Islet of Langerhans (tissue), 1 donor: ENCODE results near the gene MLC1.

Source experiments
- FAIRE-seq: peaks from one replicate; lab custom pipeline; 2011; peaks lifted over from hg19 to GRCh38; lab: Jason Lieb, UNC

The MLC1 gene

DNA sequence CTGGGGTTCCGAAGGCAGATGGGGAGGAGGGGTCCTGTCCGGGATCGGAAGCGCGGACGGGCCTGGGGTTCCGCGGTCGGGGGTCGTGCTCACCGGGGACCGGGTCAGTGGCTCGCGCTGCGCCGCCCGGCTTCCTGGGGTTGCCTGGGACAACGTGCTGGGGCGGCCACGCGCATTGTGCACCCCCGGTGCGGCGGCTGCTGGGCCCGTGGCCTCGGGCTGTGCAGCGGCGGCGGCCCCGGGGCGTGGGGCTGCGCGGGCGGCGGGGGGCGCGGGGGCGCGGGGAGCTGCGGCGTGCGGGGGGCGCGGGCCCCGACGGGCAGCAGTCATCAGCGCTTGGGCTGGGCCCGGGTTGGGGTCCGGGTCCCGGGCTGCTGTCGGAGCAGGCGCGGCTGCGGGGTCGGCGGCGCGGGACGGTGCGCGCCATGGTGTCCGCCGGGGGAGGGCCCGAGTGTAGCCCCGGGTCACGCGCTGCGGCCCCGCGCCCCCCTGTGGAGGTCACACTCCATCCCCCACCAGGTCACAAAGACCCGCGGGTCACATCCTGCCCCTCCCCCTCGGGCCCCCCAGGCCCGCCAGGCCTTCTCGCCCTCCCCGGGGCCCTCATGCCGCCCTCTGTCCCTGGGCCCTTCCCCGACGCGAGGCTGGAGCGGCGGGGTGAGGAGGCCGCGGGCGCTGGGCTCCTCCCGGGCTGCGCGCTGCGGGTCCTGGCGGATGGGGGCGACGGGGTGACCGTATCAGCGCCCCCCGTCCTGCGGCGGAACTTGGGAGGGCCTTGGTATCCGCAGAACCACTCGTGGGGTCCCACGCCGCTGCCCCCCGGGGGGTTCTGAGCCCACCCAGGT is 26.9 kb downstream of the MLC1 start, which contains the start of gene TTLL8:
Gene TTLL8, minus strand, starts transcription at position 238 of the 845 bp plus-strand sequence.
- FAIRE-seq = no peak

GRCh38 chr22:50057278-50058060 is 27.8 kb downstream of the MLC1 start:
- no peak for FAIRE-seq

- no peak for FAIRE-seq
Measured at GRCh38 chr22:50056214-50056972, 28.8 kb downstream of the MLC1 start.

DNA sequence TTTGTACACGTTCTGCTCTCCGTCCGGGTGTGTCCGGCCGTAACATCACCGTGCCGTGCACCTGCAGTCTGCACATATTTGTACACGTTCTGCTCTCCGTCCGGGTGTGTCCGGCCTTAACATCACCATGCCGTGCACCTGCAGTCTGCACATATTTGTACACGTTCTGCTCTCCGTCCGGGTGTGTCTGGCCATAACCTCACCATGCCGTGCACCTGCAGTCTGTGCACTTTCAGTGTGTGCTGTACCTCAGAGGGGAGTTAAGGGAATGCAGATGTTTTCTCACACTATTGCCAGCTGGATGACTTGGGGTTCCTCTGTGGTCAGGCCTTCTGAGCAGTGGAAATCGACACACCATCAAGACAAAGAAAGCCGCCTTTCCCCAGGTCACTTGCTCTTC is 31.4 kb downstream of the MLC1 start:
- FAIRE-seq = no peak

DNA sequence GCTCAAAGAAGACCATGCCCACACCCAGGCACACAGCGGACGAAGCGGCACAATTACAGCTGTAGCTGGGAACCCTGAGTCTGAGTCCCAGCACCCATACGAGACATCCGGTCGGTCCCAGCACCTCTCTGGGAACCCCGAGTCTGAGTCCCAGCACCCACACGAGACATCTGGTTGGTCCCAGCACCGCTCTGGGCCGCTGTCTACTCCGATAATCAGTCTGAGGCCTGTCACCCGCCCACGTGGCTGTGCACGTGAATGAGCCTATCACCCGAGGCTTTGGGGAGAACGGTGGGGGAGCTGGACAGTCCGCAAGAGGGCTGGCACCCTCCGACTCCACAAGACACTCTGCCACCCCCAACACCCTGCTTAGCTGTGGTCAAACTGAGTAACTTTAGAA is 33.3 kb downstream of the MLC1 start:
- FAIRE-seq = no peak

DNA sequence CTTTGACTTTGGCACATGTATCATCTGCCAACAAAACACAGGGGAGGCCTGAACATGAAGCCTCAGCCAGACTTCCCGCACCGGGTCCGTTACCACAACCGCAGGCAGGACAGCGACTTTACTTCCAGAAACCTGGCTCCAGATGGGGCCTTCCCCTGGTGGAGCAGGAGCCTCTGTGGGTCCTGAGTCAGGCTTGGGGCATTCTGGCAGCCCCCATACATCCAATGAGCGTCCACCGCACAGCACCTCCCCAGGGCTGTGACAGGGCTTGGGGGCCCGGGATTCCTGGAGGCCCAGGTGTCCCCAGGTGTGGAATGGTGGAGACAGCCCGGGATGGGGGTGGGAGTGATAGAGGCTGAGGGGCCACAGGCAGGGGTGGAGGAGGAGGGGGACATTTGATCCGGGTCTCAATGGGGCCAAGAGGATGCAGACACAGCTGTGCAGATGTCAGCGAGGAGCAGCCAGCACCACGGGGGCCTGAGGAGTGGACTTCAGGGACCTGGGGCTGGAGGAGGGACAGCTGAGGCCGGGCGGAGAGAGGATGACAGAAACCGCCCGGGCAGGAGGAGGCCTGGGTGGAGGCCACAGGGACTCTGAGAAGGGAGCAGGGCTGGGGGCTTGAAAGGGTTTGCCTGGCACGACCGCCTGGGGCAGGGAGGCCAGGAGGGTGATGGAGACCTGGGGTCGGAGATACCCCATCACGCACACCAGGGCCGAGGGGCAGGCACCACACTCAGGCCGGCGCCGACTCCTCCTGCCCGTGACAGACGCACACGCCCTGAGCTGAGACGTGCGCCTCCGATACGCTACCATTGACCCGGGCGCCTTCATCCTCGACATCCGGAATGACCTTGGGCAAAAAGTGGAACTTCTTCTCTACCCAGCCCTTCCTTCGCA is 35.7 kb downstream of the MLC1 start:
- no peak for FAIRE-seq

DNA sequence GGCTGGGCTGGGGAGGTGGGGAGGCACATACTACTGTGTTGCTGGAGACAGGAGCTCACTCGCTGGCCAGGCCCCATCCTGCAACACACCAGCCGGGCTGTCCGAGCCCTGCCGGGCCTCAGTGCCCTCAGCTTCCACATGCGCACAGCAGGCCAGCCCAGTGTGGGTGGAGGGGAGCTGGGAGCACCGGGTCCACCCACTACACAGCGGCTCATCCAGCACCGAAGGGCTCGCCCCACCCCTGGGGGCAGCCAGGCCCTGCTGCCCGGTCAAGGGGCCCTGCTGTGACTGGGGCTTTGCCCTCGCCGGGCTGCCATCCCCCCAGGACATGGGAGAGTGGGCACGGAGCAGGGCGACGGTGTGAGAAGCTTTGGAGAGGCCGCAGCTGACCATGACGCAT is 36.4 kb downstream of the MLC1 start:
- FAIRE-seq = no peak

- FAIRE-seq = no peak
Measured at GRCh38 chr22:50048061-50048765, 37.0 kb downstream of the MLC1 start.

DNA sequence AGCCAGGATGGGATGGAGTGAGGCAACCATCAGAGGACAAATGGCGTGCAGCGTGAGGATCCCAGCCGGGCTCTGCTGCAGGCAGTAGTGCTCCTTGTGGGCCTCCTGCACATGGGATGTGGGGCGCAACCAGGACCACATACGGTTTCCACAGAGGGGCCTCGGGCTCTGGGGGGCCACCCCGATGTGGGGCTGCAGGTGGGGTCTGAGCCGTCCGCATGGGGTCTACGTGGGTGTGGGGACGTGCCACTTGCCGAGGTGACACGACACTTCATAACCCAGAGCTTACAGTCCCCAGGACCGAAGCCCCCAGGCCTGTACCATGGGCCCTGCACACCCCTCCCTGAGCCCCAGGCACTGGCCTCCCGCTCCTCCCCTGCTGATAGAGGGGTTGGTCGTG is 37.9 kb downstream of the MLC1 start:
- no peak for FAIRE-seq

DNA sequence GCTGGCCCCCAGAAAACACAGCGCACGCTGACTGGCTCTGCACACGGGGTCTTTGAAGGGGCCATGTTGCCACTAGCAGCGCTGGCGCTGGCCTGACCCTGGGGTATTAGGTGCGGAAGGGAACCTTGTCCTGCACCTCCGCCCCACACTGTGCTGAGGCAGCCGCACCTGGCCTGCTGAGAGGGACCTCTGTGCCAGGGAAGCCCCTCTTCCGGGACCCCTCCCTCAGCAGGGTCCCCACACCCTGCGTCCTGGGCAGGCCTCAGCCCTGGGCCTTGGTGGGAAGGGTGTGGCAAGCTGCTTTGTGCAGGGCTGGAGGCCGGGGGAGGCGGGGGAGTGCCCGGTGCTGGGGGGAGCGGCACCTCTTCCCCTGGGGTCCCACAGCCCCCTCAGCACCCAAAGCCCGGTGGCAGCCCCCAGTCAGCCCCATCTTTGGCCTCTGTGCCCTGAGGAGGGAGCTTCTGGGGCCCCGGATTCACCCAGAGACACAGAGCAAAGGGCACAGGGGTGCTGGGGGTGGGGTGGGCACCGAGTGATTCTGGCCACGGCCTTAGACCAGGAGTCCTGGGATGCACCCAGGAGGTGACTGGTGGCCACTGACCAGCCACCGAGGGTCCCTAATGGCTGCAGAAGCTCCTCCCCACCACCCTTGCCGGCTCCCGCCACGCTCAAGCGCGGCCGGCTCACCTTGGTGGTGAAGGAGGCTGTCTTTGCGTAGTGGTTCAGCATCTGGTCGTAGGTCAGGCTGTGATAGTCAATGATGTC is 38.6 kb downstream of the MLC1 start:
- no peak for FAIRE-seq

DNA sequence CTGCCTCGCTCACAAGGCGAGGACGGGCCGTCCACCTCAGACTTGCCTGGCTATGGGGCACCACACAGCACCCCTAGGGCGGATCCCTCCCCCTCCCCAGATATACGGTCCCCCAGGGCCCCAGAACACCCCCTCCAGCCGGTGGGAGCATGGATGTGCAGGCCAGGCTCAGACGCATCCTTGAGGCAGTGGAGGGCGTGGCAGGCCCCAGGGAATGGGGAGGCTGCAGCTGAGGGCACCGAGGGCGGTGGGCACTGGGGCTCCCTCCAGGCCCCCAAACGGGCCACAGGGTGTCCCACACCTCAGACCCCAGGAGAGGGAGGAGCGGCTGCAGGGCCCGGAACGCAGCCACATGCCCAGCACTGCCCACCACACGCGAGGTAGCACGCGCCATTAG is 39.2 kb downstream of the MLC1 start:
- FAIRE-seq = no peak

DNA sequence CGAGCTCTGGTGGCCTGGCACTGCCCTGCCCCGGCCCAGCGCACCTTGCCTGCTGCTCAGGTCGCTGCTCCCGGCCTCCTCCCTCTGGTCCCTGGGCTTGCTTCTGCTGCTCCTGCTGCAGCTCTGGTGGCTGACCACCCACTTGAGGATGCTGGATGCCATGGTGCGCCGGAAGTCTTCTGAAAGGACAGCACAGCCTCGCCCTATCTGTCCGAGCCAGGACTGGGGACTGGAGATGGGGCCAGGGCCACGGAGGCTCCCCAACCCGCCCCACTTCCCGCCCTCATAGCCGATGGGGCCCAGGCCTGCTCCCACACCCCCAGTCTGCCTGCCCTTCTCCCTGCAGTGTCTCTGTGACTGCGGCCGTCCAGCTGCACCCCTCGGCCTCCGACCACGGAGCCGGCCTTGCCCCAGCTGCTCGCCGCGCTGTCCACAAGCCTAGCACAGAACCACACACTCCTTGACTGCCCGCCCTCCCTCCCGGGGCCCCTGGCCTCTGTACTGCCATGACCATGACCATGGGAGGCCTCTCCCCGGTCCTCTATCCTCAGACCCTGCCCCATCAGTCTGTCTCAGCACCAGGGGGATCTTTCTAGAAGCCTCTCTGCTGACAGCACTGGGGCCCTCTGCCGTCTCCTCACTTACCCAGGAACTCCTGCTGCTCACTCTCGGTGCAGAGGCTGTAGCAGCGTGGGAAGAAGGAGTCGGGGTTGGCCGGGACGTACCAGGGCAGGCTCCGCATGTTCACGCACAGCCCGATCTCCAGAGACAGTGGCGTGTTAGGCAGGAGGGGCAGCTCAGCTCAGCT is 39.8 kb downstream of the MLC1 start:
- FAIRE-seq = no peak

- FAIRE-seq = no peak
Measured at GRCh38 chr22:50044485-50045118, 40.6 kb downstream of the MLC1 start.

GRCh38 chr22:50041361-50042065 is 43.7 kb downstream of the MLC1 start:
- FAIRE-seq = no peak

GRCh38 chr22:50040717-50041116 is 44.5 kb downstream of the MLC1 start:
- no peak for FAIRE-seq

DNA sequence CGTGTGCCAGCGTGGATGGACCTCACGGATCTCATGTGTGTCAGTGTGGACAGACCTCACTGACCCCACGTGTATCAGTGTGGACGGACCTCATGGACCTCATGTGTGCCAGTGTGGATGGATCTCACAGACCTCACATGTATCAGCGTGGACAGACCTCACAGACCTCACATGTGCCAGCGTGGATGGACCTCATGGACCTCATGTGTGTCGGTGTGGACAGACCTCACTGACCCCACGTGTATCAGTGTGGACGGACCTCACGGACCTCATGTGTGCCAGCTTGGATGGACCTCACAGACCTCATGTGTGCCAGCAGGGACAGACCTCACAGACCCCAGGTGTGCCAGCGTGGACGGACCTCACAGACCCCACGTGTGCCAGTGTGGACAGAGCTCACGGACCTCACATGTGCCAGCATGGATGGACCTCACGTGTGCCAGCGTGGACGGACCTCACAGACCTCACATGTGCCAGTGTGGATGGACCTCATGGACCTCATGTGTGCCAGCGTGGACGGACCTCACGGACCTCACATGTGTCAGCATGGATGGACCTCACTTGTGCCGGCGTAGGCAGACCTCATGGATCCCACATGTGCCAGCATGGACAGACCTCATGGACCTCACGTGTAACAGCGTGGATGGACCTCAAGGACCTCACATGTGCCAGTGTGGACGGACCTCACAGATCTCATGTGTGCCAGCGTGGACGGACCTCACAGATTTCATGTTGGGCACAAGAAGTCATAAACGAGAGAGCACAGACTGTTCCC is 45.4 kb downstream of the MLC1 start:
- FAIRE-seq = no peak

GRCh38 chr22:50035976-50036724 is 49.1 kb downstream of the MLC1 start:
- FAIRE-seq = no peak
